ENCODE measurements around the gene TDRD12. TPM values are rescaled to one million over a fixed set of nuclear protein-coding genes. Genes with fewer than 3 reads are reported as not detected.
"Not testable (repeated sequence)": the region's sequence is repeated elsewhere in the genome, so short reads cannot be mapped to it uniquely, and the experiment has no call there.

The TDRD12 gene
- total RNA-seq, 2 experiments from 2014 or later: 0.12 to 0.23 TPM

- no peak for DNase-seq
- Mint-ChIP-seq H3K4me1 (peaks cover 21% of the 10 kb centered on the region), H3K4me3 (no peak overlapping the region), H3K27ac (no peak overlapping the region), H3K27me3 (peaks cover 11% of the 10 kb centered on the region), H3K36me3 (ENCODE audit: low read depth) (peaks cover 2% of the 10 kb centered on the region), H3K9me3 (ENCODE audit: low read depth) (no peaks in the 10 kb centered on the region)
- intact Hi-C loops (cut with DNase I, micrococcal nuclease): loop anchor here in 1 of 2 experiments (5.0 kb wide), 1 partner anchor 695 kb away; the partner anchor contains the start of gene CEBPG
- POLR2A ChIA-PET: interaction anchor here (1.6 kb wide), 1 partner anchor 16 kb away, joined by 3 read pairs; no protein-coding TSS in a partner anchor
- CTCF ChIA-PET: interaction anchor here (1.7 kb wide), 1 partner anchor 14 kb away, joined by 4 read pairs; the partner anchor contains the start of gene NUDT19
- no peak for ATAC-seq
Measured at GRCh38 chr19:32677657-32678056, 41.9 kb upstream of the TDRD12 start.

DNA sequence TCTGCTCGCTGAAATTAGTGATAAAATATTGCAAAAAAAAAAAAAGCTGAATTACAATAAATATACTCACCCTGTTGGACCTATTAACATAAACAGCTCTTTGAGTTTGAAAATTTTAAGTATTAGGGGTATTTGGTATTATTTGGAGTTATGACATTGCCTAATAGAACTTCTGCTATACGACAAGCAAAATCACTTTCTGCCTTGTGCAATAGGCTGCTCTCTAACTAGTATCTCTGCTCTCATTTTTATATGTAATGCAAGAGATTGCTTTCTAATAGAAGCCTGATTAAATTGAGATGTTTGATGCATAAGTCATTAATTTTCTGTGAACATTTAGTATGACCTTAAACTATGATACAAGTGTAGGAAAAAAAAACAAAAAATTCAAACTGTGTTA is 38.6 kb upstream of the TDRD12 start:
- POLR2A ChIA-PET: no interaction called here
- intact Hi-C loops (cut with DNase I, micrococcal nuclease): no loop called here
- no peaks in the 10 kb centered on the region for H3K36me3 Mint-ChIP-seq (ENCODE audit: low read depth)

GRCh38 chr19:32682317-32682716 is 37.2 kb upstream of the TDRD12 start:
- Mint-ChIP-seq H3K27ac (no peak overlapping the region), H3K27me3 (peaks cover 4% of the 10 kb centered on the region), H3K36me3 (ENCODE audit: low read depth) (no peaks in the 10 kb centered on the region), H3K9me3 (ENCODE audit: low read depth) (no peaks in the 10 kb centered on the region), H3K4me3 (no peak overlapping the region), H3K4me1 (peaks cover 2% of the 10 kb centered on the region)
- DNase-seq (no peak), ATAC-seq (no peak)
- POLR2A ChIA-PET: no interaction called here
- CTCF ChIA-PET: interaction anchor here (0.6 to 2.2 kb wide), 3 partner anchors 8 to 301 kb away, joined by 3 to 6 read pairs (median 4); no protein-coding TSS in a partner anchor
- intact Hi-C loops (cut with DNase I, micrococcal nuclease): no loop called here

More for the DNA sequence above, 38.6 kb upstream of the TDRD12 start:
- Mint-ChIP-seq H3K27me3 (peaks cover 10% of the 10 kb centered on the region), H3K27ac (no peak overlapping the region), H3K4me3 (no peak overlapping the region), H3K9me3 (ENCODE audit: low read depth) (no peaks in the 10 kb centered on the region), H3K4me1 (peaks cover 6% of the 10 kb centered on the region)
- ATAC-seq (no peak), DNase-seq (no peak)
- CTCF ChIA-PET: interaction anchor here (2.2 kb wide), 1 partner anchor 10 kb away, joined by 6 read pairs; no protein-coding TSS in a partner anchor

DNA sequence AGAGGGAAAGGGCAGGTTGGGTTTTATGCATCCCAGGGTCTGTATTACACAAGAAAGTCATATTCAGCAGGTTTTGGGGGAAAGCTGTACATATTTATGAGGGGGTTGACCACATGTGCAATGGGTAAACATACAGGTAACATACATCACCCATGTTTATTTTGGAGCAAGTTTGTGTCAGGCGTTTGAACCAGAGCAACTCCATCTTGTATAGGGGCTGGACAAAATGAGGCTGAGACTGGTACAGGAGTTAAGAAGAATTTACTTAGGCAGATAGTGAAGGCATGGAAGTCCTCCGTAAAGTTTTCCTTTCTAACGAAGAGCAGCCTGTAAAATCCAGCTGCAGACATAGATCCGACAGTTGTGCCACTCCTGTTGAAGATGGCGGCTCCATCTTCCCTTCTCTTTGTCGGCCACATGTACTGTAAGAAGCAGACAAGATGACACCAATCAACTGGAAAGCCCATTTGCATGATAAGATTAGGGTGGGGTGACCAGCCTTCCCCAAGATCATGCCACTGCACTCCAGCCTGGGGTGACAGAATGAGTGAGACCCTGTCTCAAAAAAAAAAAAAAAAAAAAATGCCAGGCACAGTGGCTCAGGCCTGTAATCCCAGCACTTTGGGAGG is 32.6 kb upstream of the TDRD12 start:
- Mint-ChIP-seq H3K27me3 (no peaks in the 10 kb centered on the region), H3K27ac (no peak overlapping the region), H3K36me3 (ENCODE audit: low read depth) (peaks cover 3% of the 10 kb centered on the region), H3K4me1 (peaks cover 21% of the 10 kb centered on the region), H3K4me3 (no peak overlapping the region), H3K9me3 (ENCODE audit: low read depth) (no peaks in the 10 kb centered on the region)
- ChIA-PET POLR2A (no interaction called here), CTCF (no interaction called here)
- intact Hi-C loops (cut with DNase I, micrococcal nuclease): no loop called here
- no peak for DNase-seq
- no peak for ATAC-seq

GRCh38 chr19:32687681-32688080 is 31.9 kb upstream of the TDRD12 start:
- ChIA-PET CTCF (no interaction called here), POLR2A (no interaction called here)
- Mint-ChIP-seq H3K4me3 (no peak overlapping the region), H3K9me3 (ENCODE audit: low read depth) (no peaks in the 10 kb centered on the region), H3K36me3 (ENCODE audit: low read depth) (peaks cover 4% of the 10 kb centered on the region), H3K4me1 (peaks cover 21% of the 10 kb centered on the region), H3K27me3 (no peaks in the 10 kb centered on the region), H3K27ac (no peak overlapping the region)
- ATAC-seq (no peak), DNase-seq (no peak)
- intact Hi-C loops (cut with DNase I, micrococcal nuclease): no loop called here

DNA sequence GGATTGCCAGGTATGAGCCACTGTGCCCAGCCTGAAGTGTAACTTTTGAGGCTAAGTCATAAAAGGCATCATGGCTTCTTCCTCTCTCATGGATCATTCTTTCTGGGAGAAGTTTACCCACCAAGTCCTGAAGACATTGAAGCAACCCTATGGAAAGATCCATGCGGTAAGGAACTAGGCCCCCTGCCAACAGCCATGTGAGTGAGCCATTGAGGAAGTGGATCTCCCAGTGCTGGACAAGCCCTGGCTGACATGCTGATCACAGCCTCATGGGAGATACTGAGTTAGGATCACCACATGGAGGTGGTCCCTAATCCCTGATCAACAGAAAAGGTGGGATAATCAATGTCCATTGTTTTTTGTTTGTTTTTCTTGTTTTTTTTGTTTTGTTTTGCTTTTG is 31.3 kb upstream of the TDRD12 start:
- Mint-ChIP-seq H3K9me3 (ENCODE audit: low read depth) (peaks cover 4% of the 10 kb centered on the region), H3K4me3 (no peak overlapping the region), H3K4me1 (peaks cover 27% of the 10 kb centered on the region), H3K27ac (no peak overlapping the region), H3K36me3 (ENCODE audit: low read depth) (peaks cover 10% of the 10 kb centered on the region), H3K27me3 (no peaks in the 10 kb centered on the region)
- intact Hi-C loops (cut with DNase I, micrococcal nuclease): no loop called here
- CTCF ChIA-PET: no interaction called here
- POLR2A ChIA-PET: no interaction called here
- no peak for DNase-seq
- no peak for ATAC-seq

GRCh38 chr19:32691291-32691951 is 28.1 kb upstream of the TDRD12 start, which contains the start of gene NUDT19:
NUDT19 (plus strand) TSS chr19:32691821; CDS start chr19:32691961, 140 bp downstream.
- ChIA-PET POLR2A (interaction anchor here (0.6 to 1.0 kb wide), 3 partner anchors 10 to 35 kb away, joined by 3 to 4 read pairs (median 3); no protein-coding TSS in a partner anchor), CTCF (interaction anchor here (0.6 to 1.8 kb wide), 6 partner anchors 10 to 1741 kb away, joined by 3 to 6 read pairs (median 3); partner anchors contain the start of gene RGS9BP)
- H3K9me3 Mint-ChIP-seq (ENCODE audit: low read depth): peaks cover 5% of the 10 kb centered on the region
- peak within 1 kb of the TSS; percentile 83 for H3K4me3 Mint-ChIP-seq
- H3K27me3 Mint-ChIP-seq: no peaks in the 10 kb centered on the region
- peak; percentile 91 for DNase-seq
- peak within 1 kb of the TSS; percentile 92 for H3K27ac Mint-ChIP-seq
- intact Hi-C loops (cut with DNase I, micrococcal nuclease): loop anchor here (1.0 to 5.0 kb wide), 11 partner anchors 16 to 1481 kb away; partner anchors contain the start of genes ANKRD27 (in 1 of the 2), CEP89 (in 1 of the 2), FAAP24 (in 1 of the 2) and GPATCH1 (in 1 of the 2)
- peak; percentile 83 for ATAC-seq
- peaks cover 56% of the 10 kb centered on the region for H3K4me1 Mint-ChIP-seq
- peaks cover 35% of the 10 kb centered on the region for H3K36me3 Mint-ChIP-seq (ENCODE audit: low read depth)

DNA sequence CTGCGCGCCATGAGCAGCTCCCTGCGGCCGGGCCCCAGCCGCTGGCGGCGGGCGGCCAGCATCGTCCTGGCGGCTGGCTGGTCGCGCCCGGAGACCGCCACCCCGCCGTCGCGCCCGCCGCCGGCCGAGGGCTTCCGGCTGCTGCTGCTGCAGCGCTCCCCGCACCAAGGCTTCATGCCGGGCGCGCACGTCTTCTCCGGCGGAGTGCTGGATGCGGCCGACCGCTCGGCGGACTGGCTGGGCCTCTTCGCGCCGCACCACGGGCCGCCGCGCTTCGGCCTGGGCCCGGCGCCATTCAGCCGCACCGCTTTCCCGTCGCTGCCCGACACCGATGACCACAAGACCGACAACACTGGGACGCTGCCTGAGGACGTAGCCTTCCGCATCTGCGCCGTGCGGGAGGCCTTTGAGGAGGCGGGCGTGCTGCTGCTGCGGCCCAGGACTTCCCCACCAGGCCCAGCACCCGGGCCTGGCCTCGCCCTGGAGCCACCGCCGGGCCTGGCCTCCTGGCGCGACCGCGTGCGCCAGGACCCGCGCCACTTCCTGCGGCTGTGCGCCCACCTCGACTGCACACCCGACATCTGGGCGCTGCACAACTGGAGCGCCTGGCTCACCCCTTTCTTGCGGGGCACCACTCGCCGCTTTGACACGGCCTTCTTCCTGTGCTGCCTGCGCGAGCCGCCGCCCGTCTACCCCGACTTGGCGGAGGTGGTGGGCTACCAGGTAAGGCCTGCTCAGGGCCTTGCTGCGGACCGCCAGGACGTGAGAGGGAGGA is 27.4 kb upstream of the TDRD12 start:
- ChIA-PET POLR2A (interaction anchor here (0.7 to 1.0 kb wide), 2 partner anchors 9 to 36 kb away, joined by 3 to 4 read pairs; no protein-coding TSS in a partner anchor), CTCF (interaction anchor here (0.8 to 1.2 kb wide), 4 partner anchors 15 to 296 kb away, joined by 3 to 4 read pairs (median 3); partner anchors contain the start of gene RGS9BP)
- H3K27me3 Mint-ChIP-seq: no peaks in the 10 kb centered on the region
- ATAC-seq (peak; percentile 49), DNase-seq (peak; percentile 79)
- H3K4me3 Mint-ChIP-seq: peak overlapping the region; percentile 83
- H3K4me1 Mint-ChIP-seq: peaks cover 60% of the 10 kb centered on the region
- peaks cover 5% of the 10 kb centered on the region for H3K9me3 Mint-ChIP-seq (ENCODE audit: low read depth)
- intact Hi-C loops (cut with DNase I, micrococcal nuclease): loop anchor here (1.0 to 5.0 kb wide), 13 partner anchors 17 to 1480 kb away; partner anchors contain the start of genes ANKRD27 (in 2 of the 2), FAAP24 (in 2 of the 2), RGS9BP (in 2 of the 2) and CEBPG (in 1 of the 2)
- H3K27ac Mint-ChIP-seq: peak overlapping the region; percentile 91
- H3K36me3 Mint-ChIP-seq (ENCODE audit: low read depth): peaks cover 37% of the 10 kb centered on the region

DNA sequence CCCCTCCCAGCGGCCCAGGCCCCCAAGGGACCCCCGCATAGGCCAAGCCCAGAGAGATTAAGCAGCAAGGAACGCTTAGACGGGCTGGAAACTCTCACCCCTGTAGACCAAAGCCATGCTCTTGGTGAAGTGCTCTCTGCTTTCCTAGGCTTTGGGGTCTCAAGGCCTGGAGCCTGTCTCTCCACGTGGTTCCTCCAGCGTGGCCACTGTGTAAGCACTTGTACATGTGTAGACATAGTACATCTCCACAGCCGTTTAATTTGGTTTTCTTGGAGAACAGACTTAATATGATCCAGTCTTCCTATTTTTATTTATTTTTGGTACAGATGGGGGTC is 26.9 kb upstream of the TDRD12 start:
- ATAC-seq (peak; percentile 2), DNase-seq (peak; percentile 31)
- Mint-ChIP-seq H3K27ac (peak overlapping the region; percentile 91), H3K4me1 (peaks cover 64% of the 10 kb centered on the region), H3K9me3 (ENCODE audit: low read depth) (peaks cover 5% of the 10 kb centered on the region), H3K27me3 (no peaks in the 10 kb centered on the region), H3K4me3 (peak overlapping the region; percentile 83), H3K36me3 (ENCODE audit: low read depth) (peaks cover 42% of the 10 kb centered on the region)
- intact Hi-C loops (cut with DNase I, micrococcal nuclease): loop anchor here (1.0 to 5.0 kb wide), 11 partner anchors 17 to 1480 kb away; partner anchors contain the start of genes FAAP24 (in 2 of the 2), PDCD5 (in 2 of the 2), ANKRD27 (in 1 of the 2) and CEBPG (in 1 of the 2)
- POLR2A ChIA-PET: interaction anchor here (1.2 kb wide), 2 partner anchors 120 to 282 kb away, joined by 3 to 8 read pairs; no protein-coding TSS in a partner anchor
- CTCF ChIA-PET: no interaction called here

DNA sequence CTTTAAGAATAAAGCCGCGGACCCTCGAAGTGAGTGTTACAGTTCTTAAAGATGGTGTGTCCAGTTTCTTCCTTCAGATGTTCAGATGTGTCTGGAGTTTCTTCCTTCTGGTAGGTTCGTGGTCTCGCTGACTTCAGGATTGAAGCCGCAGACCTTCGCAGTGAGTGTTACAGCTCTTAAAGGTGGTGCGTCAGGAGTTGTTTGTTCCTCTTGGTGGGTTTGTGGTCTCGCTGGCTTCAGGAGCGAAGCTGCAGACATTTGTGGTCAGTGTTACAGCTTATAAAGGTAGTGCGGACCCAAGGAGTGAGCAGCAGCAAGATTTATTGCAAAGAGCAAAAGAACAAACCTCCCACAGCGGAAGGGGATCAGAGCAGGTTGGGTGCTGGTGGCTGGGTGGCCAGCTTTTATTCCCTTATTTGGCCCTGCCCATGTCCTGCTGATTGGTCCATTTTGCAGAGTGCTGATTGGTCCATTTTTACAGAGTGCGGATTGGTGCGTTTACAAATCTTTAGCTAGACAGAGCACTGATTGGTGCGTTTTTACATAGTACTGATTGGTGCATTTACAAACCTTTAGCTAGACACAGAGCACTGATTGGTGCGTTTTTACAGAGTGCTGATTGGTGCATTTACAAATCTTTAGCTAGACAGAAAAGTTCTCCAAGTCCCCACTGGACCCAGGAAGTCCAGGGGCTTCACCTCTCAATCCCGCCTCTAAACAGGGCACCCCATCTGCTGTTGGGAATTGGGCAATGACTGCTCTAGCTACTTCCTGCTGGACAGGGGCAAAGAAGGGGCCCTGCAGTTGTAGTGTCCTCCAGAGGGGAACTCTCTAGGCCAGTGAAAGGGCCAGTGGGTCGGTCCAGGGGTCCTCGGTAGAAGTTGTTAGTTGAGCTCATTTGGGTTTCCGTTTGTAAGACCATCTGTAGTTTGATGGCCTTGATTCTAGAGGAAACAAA is 26.1 kb upstream of the TDRD12 start:
- not testable (repeated sequence) for H3K9me3 Mint-ChIP-seq (ENCODE audit: low read depth); H3K27me3 Mint-ChIP-seq
- intact Hi-C loops (cut with DNase I, micrococcal nuclease): loop anchor here (1.0 to 5.0 kb wide), 9 partner anchors 96 to 1479 kb away; partner anchors contain the start of genes PDCD5 (in 2 of the 2), CEBPG (in 1 of the 2), CEP89 (in 1 of the 2) and FAAP24 (in 1 of the 2)
- peaks cover 67% of the 10 kb centered on the region for H3K4me1 Mint-ChIP-seq
- CTCF ChIA-PET: interaction anchor here (0.6 to 1.0 kb wide), 2 partner anchors 10 to 17 kb away, joined by 3 read pairs; no protein-coding TSS in a partner anchor
- H3K27ac Mint-ChIP-seq: peak overlapping the region; percentile 91
- peaks cover 50% of the 10 kb centered on the region for H3K36me3 Mint-ChIP-seq (ENCODE audit: low read depth)
- DNase-seq: peak; percentile 75
- H3K4me3 Mint-ChIP-seq: peak overlapping the region; percentile 83
- POLR2A ChIA-PET: interaction anchor here (0.6 to 1.2 kb wide), 6 partner anchors 14 to 281 kb away, joined by 3 to 8 read pairs (median 4); partner anchors contain the start of gene ANKRD27
- ATAC-seq: peak; percentile 18

Data from activated CD4-positive, alpha-beta T cell treated with anti-CD3 and anti-CD28 coated beads for 36 hours (primary cell).